ENCODE data around the gene CAVIN1. TPM values are rescaled to one million over a fixed set of nuclear protein-coding genes. Genes with fewer than 3 reads are reported as not detected.
"Not testable (repeated sequence)": the region's sequence is repeated elsewhere in the genome, so short reads cannot be mapped to it uniquely, and the experiment has no call there.

Gene CAVIN1
- total RNA-seq, 2 donors from 2014 or later, result 0.17 TPM; not detected in 1

DNA sequence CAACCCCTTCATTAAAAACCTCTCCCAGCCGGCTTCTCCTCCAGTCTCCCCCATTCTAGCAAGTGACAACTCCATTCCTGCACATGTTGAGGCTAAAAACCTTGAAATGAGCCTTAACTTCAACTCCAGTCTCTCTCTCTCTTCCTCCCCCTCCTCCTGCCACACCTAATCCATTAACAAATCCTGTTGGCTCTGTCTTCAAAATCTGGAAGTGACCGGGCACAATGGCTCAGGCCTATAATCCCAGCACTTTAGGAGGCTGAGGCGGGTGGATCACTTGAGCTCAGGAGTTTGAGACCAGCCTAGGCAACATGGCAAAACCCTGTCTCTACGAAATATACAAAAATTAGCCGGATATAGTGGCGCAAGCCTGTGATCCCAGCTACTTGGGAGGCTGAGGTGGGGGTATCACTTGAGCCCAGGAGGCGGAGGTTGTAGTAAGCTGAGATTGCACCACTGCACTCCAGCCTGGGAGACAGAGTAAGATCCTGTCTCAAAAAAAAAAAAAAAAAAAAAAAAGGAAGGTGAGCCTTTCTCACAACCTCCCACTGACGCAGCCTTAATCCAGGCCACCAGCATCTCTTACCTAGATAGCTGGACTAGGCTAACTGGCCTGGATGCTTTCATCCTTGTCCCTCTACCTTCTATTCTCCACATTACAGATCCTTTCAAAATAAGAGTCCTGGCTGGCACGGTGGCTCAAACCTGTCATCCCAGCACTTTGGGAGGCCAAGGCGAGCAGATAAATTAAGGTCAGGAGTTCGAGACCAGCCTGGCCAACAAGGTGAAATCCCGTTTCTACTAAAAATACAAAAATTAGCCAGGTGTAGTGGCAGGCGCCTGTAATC lies 56.7 kb downstream of the CAVIN1 start:
- not testable (repeated sequence) for DNase-seq (ENCODE audit: low spot score); H3K9me3 Mint-ChIP-seq; ATAC-seq; H3K4me3 Mint-ChIP-seq; H3K27me3 Mint-ChIP-seq
- peak overlapping the region in 1 of 2 donors; percentile 70 for H3K27ac Mint-ChIP-seq
- peaks cover 69 to 74% of the 10 kb centered on the region in 2 donors for H3K4me1 Mint-ChIP-seq (ENCODE audit: low read depth in 2 of 2)
- H3K36me3 Mint-ChIP-seq, result peaks cover 14% of the 10 kb centered on the region

DNA sequence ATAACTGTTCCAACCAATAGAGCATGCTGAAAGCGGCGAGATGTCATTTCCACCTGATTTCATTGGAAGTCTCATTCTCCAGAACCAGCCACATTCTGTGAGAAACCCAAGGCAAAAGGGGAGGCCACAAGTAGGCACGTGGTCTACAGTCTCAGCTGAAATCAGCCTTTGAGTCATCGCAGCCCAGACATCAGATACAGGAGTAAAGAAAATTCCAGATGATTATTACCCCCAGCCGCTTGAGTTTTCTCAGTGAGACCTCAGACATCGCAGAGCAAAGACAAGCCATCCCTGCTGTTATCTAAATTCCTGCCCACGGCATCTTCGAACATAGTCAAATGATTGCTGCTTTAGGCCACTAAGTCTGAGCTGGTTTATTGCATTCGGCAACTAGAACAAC lies 57.9 kb downstream of the CAVIN1 start:
- H3K27ac Mint-ChIP-seq, result peak overlapping the region in 1 of 2 donors; percentile 25
- ATAC-seq, result peak in 1 of 2 donors; percentile 59
- H3K27me3 Mint-ChIP-seq, result no peaks in the 10 kb centered on the region
- DNase-seq (ENCODE audit: low spot score), result no peak
- H3K36me3 Mint-ChIP-seq, result peaks cover 8% of the 10 kb centered on the region
- H3K9me3 Mint-ChIP-seq, result no peaks in the 10 kb centered on the region
- peak overlapping the region; percentile 39 for H3K4me3 Mint-ChIP-seq
- H3K4me1 Mint-ChIP-seq (ENCODE audit: low read depth in 2 of 2), result peaks cover 60 to 74% of the 10 kb centered on the region in 2 donors

DNA sequence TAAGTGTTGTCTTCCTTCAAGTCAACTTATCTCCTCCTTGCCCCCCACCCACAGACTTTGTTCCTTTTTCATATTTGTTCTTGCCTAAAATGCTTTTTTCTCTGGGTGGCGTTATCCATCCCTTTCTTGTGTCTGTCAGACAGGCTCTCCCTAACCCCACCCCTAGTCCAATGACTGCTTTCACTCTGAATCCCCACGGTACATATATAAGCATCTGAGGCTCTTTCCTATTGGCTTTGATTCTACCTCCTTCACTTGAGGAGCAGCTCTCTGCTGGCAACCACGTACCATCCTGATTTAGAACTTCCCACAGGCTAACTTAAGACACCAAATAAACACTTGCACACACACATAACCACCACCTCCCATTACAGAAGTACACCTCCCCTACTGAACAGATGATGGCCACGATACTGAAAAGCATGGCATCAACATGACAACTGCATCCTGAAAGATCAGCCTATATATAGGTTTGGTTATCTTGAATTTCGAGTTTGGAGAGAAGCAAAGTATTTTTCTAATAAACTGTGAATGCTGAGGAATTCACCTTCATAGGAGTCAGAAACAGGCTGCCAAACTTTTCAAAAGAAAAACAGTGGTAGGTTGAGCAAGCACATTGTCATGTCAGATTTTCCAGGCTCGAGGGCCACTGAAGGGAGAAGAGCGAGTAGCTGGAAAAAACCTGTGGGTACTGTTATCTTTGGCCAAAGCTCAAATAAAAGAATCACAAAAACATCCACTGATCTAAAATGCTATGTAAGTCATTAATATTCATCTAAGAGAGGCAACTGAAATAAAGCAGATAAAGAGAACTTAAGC lies 59.1 kb downstream of the CAVIN1 start:
- no peaks in the 10 kb centered on the region for H3K27me3 Mint-ChIP-seq
- ATAC-seq (peak in 1 of 2 donors; percentile 9), DNase-seq (ENCODE audit: low spot score) (no peak)
- peak overlapping the region; percentile 71 for H3K4me3 Mint-ChIP-seq
- no peaks in the 10 kb centered on the region for H3K9me3 Mint-ChIP-seq
- peaks cover 8% of the 10 kb centered on the region for H3K36me3 Mint-ChIP-seq
- H3K4me1 Mint-ChIP-seq (ENCODE audit: low read depth in 2 of 2), result peaks cover 66 to 72% of the 10 kb centered on the region in 2 donors
- H3K27ac Mint-ChIP-seq, result peak overlapping the region; percentile 42 to 47

DNA sequence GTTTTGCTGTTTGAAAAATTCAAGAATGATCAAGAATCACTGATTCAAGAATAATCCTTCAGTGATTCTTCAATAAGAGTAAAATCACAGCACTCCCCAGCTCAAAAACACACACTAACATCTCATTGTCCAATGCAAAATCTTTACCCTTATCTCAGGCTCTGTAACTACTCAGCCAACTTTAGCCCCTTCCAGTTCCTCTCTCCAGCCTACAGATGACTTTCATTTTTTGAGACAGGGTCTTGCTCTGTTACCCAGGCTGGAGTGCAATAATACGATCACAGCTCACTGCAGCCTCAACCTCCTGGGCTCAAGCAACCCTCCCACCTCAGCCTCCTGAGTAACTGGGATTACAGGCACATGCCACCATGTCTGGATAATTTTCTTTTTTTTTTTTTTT lies 59.8 kb downstream of the CAVIN1 start:
- Mint-ChIP-seq H3K27me3 (no peaks in the 10 kb centered on the region), H3K4me1 (ENCODE audit: low read depth in 2 of 2) (peaks cover 67 to 72% of the 10 kb centered on the region in 2 donors), H3K4me3 (peak overlapping the region; percentile 10), H3K36me3 (peaks cover 8% of the 10 kb centered on the region), H3K27ac (peak overlapping the region; percentile 5 to 42), H3K9me3 (no peaks in the 10 kb centered on the region)
- DNase-seq (ENCODE audit: low spot score), result no peak
- no peak for ATAC-seq

DNA sequence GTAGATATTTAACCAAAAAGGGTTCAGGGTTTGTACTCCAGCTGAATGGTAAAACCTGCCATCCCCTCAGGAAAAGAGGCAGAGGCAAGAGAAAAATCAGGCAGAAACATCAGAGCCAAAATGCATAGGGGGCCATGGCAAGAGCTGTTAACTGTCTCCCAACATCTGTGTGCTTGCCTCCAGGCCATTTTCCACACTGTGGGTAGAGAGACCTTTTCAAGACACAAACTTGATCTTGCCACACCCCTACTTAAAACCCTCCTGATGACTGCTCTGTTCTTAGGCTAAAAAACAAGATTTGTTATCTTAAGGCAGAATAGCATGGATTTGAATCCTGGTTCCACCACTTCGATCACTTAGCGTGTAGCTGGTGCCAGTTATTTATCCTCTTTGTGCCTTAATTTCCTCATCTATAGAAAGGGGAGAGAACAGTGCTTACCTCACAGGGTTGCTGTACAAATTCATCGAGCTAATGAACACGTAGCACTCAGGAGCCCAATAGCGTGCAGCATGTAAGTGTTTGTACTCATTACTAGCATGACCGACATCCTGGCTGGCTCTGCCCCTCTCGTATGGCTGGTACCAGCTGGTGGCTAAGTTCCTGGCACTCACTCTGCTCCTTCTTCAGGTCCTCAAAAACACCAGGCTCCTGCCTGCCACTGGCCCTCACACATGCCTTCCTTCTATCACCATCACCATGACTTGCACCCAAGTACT lies 60.7 kb downstream of the CAVIN1 start:
- H3K27ac Mint-ChIP-seq, result peak overlapping the region; percentile 68 to 79
- peaks cover 62 to 65% of the 10 kb centered on the region in 2 donors for H3K4me1 Mint-ChIP-seq (ENCODE audit: low read depth in 2 of 2)
- DNase-seq (ENCODE audit: low spot score) (no peak), ATAC-seq (no peak)
- H3K27me3 Mint-ChIP-seq, result no peaks in the 10 kb centered on the region
- no peaks in the 10 kb centered on the region for H3K9me3 Mint-ChIP-seq
- H3K4me3 Mint-ChIP-seq, result peak overlapping the region; percentile 45
- peaks cover 8% of the 10 kb centered on the region for H3K36me3 Mint-ChIP-seq

DNA sequence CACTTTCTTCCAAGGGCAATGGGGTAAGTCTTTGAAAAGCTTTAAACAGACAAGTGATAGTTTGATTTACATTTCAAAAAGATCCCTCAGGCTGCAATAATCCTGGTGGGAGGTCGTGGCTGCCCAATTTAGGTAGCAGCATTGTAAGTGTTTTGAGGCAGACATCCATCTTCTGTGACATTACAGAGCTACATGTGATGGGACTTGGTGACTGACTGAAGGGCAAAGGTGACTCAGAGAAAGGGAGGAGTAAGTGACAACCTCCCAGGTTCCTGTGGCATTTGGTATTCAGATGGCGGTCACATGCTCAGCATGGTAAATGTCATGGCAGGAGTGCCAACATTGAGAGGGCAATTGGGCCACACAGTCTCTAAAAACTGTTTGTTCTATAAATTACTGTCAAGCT lies 61.3 kb downstream of the CAVIN1 start:
- peak overlapping the region; percentile 45 for H3K4me3 Mint-ChIP-seq
- H3K4me1 Mint-ChIP-seq (ENCODE audit: low read depth in 2 of 2), result peaks cover 56 to 63% of the 10 kb centered on the region in 2 donors
- peak overlapping the region; percentile 68 to 79 for H3K27ac Mint-ChIP-seq
- H3K9me3 Mint-ChIP-seq, result no peaks in the 10 kb centered on the region
- no peaks in the 10 kb centered on the region for H3K27me3 Mint-ChIP-seq
- DNase-seq (ENCODE audit: low spot score) (no peak), ATAC-seq (peak; percentile 73 to 90)
- H3K36me3 Mint-ChIP-seq, result peaks cover 8% of the 10 kb centered on the region

DNA sequence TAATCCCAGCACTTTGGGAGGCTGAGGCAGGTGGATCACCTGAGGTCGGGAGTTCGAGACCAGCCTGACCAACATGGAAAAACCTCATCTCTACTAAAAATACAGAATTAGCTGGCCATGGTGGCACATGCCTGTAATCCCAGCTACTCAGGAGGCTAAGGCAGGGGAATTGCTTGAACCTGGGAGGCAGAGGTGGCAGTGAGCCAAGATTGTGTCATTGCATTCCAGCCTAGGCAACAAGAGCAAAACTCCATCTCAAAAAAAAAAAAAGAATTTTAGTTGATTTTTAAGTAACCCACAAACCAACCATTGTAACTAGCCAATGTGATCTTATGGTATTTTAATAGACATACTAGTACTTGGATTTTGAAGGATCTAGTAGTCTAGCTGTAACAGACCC lies 62.7 kb downstream of the CAVIN1 start:
- H3K4me1 Mint-ChIP-seq (ENCODE audit: low read depth in 2 of 2), result peaks cover 51 to 57% of the 10 kb centered on the region in 2 donors
- not testable (repeated sequence) for H3K36me3 Mint-ChIP-seq; H3K27me3 Mint-ChIP-seq; ATAC-seq; H3K27ac Mint-ChIP-seq; H3K9me3 Mint-ChIP-seq; DNase-seq (ENCODE audit: low spot score); H3K4me3 Mint-ChIP-seq

DNA sequence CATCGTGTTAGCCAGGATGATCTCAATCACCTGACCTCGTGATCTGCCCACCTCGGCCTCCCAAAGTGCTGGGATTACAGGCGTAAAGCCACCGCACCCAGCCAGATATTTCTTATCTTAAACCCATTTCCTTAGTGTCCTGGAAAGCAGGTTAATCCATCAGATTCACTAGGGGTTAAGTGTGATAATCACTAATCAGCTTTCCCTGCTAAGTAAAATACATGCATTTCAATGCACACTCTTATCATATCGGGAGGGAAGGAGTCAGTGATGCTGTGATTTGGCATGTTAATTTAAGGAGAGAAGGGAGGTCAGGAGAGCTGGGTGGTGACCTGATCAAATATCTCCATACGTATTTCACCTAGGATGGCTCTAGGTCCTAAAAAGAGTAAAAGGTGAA lies 63.9 kb downstream of the CAVIN1 start:
- H3K4me3 Mint-ChIP-seq, result no peak overlapping the region
- ATAC-seq, result no peak

DNA sequence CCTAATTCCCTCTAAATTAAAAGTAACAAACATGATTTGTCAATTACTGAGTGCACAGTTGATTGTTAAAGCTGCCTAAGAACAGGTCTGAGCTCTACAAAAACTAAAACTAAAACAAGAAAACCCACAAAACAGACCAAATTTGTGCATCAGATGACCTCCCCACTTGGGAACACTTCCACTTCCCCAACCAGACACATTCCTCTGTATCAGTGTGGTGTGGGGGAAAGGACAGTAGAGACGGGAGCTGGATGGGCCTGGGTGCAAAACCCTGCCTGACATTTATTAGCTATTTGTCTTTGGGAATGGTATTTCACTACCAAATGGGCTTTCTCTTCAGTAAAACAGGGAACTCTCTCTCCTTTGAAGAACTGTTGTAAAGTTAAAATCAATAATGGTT lies 64.6 kb downstream of the CAVIN1 start:
- no peaks in the 10 kb centered on the region for H3K27me3 Mint-ChIP-seq
- peaks cover under 1% of the 10 kb centered on the region for H3K36me3 Mint-ChIP-seq
- ATAC-seq (no peak), DNase-seq (ENCODE audit: low spot score) (no peak)
- no peak overlapping the region for H3K4me3 Mint-ChIP-seq
- H3K4me1 Mint-ChIP-seq (ENCODE audit: low read depth in 2 of 2), result peaks cover 41 to 45% of the 10 kb centered on the region in 2 donors
- H3K27ac Mint-ChIP-seq, result no peak overlapping the region
- H3K9me3 Mint-ChIP-seq, result no peaks in the 10 kb centered on the region

More for the DNA sequence above, 63.9 kb downstream of the CAVIN1 start:
- Mint-ChIP-seq H3K4me1 (ENCODE audit: low read depth in 2 of 2) (peaks cover 43 to 49% of the 10 kb centered on the region in 2 donors), H3K27ac (peak overlapping the region in 1 of 2 donors; percentile 20), H3K27me3 (no peaks in the 10 kb centered on the region), H3K36me3 (peaks cover 7% of the 10 kb centered on the region), H3K9me3 (no peaks in the 10 kb centered on the region)
- no peak for DNase-seq (ENCODE audit: low spot score)

DNA sequence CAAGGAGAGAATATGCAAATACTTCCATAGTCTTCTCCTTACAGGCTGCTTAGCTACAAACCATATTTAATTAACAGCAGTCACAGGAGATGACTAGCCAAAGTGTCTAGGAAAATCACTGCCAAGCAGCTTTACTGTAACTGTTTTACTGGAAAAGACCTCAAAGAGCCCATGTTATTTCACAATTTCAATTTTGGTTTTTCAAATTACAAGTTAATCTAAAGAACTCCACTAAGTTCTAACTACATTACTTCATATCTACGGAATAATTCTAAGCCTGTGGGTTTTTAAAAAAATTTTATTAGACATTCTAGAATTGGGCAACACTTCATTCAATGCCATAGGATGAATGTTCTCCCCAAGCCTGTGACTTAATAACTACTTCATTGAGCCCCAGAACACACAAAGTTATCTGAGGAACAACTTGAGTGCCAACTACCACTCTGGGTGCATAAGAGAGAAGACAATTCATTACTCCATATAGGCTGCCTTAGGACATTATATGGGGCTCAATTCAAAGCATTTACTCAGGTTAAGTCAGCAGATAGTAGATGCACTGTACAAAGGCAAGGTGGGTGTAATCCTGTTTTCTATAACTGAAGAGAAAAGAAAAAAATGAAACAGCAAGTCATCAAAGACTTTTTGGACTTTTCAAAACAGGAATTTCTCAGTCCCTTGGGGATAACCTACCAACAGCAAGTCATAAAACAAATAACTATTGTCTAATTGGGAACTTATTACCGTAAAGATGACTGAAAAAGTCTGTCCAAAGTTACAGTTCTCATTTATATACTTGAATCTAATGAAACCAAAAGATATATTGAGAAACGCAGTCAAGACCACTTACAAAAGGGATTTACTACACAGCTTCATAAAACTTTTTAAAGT lies 67.9 kb downstream of the CAVIN1 start:
- ATAC-seq, result no peak
- no peaks in the 10 kb centered on the region for H3K9me3 Mint-ChIP-seq
- H3K4me1 Mint-ChIP-seq (ENCODE audit: low read depth in 2 of 2), result peaks cover 21 to 23% of the 10 kb centered on the region in 2 donors
- DNase-seq (ENCODE audit: low spot score), result no peak
- no peaks in the 10 kb centered on the region for H3K36me3 Mint-ChIP-seq
- peak overlapping the region; percentile 10 to 31 for H3K27ac Mint-ChIP-seq
- no peaks in the 10 kb centered on the region for H3K27me3 Mint-ChIP-seq
- H3K4me3 Mint-ChIP-seq, result peak overlapping the region; percentile 38

All from natural killer cell treated with Interleukin-12 subunit alpha and Interleukin-12 subunit beta and Interleukin-15 and Interleukin-18, amount 100 ng/mL, for 72 hours (primary cell).